DMS114 treated with DMSO at 0.1 percent for 48 hours (cell line): ENCODE results near the gene HRAS.

Source experiments
- DNase-seq: peaks from one replicate; lab custom pipeline; 2025; ENCODE audit not compliant: unreplicated experiment; lab: John Stamatoyannopoulos, UW

The HRAS gene

GRCh38 chr11:514606-515005 is 20.8 kb downstream of the HRAS start:
- no peak for DNase-seq

DNA sequence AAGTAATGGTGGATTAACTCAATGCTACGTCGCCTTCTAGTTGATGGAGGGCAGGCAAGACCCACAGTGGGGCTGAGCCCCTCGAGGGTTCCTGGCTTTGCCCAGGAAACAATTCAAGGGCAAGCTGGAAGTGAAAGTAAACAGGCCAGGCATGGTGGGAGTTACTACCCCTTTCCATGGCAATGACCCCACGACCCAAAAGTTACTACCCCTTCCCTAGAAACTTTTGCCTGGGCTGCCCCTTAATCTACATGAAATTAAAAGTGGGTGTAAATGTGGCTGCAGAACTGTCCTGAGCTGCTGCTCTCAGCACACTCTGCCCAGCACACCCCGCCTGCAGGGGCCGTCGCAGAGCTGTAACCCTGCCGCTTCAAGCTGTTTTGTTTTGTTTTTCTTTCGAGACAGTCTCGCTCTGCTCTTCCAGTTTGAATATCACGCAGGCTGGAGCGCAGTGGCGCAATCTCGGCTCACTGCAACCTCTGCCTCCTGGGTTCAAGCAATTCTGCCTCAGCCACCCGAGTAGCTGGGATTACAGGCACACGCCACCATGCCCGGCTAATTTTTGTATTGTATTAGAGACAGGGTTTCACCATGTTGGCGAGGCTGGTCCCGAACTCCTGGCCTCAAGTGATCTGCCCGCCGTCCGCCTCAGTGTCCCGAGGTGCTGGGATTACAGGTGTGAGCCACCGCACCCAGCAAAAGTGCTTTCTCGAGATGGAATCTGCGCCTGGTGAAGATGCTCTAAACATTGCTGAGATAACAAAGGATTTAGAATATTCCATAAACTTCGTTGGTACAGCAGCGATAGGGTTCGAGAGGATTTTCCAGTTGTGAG is 22.4 kb downstream of the HRAS start:
- no peak for DNase-seq

- DNase-seq, result no peak
Observed at GRCh38 chr11:508956-509355, 26.4 kb downstream of the HRAS start.

DNA sequence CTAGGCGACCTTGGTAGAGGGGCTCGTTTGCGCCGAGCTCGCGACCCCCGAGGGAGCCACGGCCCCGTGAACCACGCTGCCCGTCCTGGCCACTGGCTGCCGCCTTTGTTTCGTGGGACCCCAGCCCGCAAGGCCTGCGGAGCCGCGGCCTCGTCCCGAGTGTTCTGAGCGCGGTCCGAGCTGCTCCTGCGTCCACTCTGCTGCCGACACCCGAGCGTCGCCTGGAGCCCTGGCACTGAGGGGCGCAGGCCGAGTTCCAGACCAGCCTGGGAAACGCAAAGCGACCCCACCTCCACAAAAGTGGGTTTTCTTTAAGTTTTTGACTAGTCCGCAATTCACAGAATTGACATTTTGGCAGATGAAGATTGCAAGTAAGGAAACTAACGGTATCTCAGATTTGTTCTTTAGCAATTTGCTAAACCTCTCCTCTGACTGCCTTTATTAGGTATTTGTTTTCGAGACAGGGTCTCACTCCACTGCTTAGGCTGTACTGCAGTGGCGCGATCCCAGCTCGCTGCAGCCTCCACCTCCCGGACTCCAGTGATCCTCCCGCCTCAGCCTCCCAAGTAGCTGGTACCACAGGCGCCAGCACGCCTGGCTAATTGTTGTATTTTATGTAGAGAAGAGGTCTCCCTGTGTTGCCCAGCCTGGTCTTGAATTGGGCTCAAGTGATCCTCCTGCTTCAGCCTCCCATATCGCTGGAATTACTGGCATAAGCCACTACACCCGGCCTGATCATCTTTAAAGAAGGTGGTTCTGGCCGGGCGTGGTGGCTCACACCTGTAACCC is 27.5 kb downstream of the HRAS start:
- DNase-seq, result no peak

DNA sequence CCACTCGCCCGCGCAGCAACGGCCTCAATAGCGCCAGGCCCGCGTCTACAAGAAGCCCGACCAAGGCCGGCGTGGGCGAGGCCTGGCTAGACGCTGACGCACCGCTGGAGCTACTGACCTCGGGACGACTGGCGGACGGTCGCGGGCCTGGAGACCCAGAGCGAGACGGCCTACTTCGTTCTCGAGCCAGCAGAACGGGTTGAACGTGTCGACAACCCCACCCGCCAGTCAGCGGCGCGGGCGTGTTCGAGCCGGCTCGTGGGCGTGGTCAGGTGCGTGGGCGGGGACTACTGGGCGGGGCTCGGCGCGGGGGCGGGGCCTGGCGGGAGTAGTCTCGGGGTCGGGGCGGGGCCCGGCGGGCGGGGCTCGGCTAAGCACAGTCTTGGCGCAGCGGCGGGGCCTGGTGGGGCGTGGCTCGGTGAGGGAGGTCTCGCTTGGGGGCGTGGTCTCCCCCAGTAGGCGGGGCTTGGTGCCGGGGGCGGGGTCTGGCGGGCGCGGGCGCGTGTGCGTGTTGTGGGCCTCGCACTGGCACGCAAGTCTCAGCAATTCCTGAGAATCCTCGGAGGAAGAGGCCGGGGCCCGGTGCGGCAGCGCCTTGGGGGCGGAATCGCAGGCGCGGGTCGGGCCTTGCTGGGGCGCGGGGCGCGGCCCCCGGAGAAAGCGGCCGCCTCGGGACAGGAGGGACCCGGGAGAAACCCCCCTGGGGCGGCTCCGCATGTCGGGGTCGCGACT is 28.2 kb downstream of the HRAS start, which contains the start of gene RNH1:
RNH1 (minus strand) TSS at position 248 of the 732 bp plus-strand sequence. CDS start 5,080 bp downstream, outside the sequence.
- DNase-seq, result peak; percentile 66

GRCh38 chr11:506238-506994 is 29.0 kb downstream of the HRAS start:
- DNase-seq, result peak; percentile 68

DNA sequence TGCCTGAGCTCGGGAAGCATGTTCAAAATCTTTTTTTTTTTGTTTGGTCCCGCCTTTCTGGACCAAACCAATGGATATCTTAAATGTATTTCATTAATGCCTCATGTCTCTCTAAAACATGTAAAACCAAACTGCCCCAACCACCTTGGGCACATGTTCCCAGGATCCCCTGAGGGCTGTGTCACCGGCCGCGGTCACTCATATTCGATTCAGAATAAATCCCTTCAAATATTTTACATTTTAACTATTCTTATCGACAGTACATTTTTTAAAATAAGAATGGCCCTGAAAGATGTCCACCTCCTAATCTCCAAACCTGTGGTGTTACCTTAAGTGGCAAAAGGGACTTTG is 30.4 kb downstream of the HRAS start:
- no peak for DNase-seq

- DNase-seq, result no peak
Observed at GRCh38 chr11:504053-504993, 31.1 kb downstream of the HRAS start.

DNA sequence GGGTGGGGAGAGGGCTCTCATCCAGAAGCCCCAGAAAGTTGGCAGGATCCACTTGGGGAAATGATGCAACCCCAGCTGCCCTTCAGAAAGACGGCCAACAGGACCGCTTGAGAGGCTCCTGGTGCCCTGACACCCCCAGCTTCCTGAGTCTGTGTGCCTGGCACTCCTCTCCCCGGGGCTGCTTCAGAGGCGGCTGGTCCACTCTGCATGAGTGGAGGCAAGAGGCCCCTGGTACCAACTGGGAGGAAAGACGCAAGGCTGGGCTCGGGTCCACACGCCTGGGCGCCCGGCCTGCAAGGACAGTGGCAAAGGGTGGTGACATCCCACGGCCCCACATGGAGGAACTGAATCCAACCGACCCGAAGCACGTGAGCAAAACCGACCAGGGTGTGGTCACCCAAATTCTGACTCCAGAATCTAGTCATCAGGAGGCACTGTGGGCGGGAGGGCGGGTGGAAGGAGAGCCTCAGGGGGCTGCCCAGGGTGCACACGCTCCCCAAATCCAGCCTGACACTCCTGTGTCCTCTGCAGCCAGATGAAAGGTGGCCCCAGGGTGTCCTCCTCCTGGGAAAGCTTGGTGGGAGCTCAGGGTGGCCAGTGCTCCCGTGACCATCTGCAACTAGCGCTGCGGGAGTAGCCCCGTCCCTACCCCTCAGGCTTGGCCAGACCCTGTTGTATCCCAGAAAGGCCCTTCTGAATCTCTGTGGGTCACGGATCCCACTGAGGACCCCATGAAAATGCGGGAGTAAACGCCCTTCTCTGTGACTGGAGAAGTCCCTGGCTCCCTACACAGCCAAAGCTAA is 32.0 kb downstream of the HRAS start:
- DNase-seq, result no peak

GRCh38 chr11:502288-503178 is 32.8 kb downstream of the HRAS start:
- DNase-seq, result no peak

- DNase-seq, result no peak
Observed at GRCh38 chr11:501683-502287, 33.6 kb downstream of the HRAS start.

GRCh38 chr11:501001-501682 is 34.2 kb downstream of the HRAS start:
- no peak for DNase-seq

GRCh38 chr11:499201-500076 is 35.9 kb downstream of the HRAS start:
- DNase-seq, result no peak

- DNase-seq, result no peak
Observed at GRCh38 chr11:498297-499181, 36.8 kb downstream of the HRAS start.
